Fibroblast of villous mesenchyme (primary cell): ENCODE data around the gene SERPINE3. TPM values are rescaled to one million over a fixed set of nuclear protein-coding genes. Genes with fewer than 3 reads are reported as not detected.

Experiments used
- DNase-seq: peaks from one replicate; pipeline ENCODE4 v3.0.0-alpha.2; 2010; ENCODE audit warnings: low read depth
- H3K4me3 ChIP-seq: 2 replicates; pipeline ENCODE4 v1.5.1; 2011; ENCODE audit warnings: low read depth, mild to moderate bottlenecking, low read length
- CTCF ChIP-seq: IDR thresholded peaks from 2 replicates; pipeline ENCODE4 v1.5.1; 2012; ENCODE audit warnings: low read depth, mild to moderate bottlenecking, low read length; ENCODE audit not compliant: insufficient read depth
- total RNA-seq: library from RNA; depleted of rRNA; stranded (reverse); fragments of >200 nt; gene quantifications from 2 replicates; pipeline ENCODE4 v1.2.3, GENCODE V29; 2012

Gene SERPINE3
- total RNA-seq, 1 donor = not detected

- TF ChIP-seq CTCF = no peak
- H3K4me3 ChIP-seq = no peak overlapping the region
- DNase-seq = no peak
These were observed 31.3 kb downstream of the SERPINE3 start for GRCh38 chr13:51370811-51371210.

GRCh38 chr13:51371768-51372399, 32.4 kb downstream of the SERPINE3 start:
- DNase-seq = no peak
- H3K4me3 ChIP-seq = no peak overlapping the region
- no peak for TF ChIP-seq CTCF

GRCh38 chr13:51373451-51373850, 34.0 kb downstream of the SERPINE3 start:
- no peak overlapping the region for H3K4me3 ChIP-seq
- DNase-seq = no peak
- TF ChIP-seq CTCF = no peak

- no peak for TF ChIP-seq CTCF
- H3K4me3 ChIP-seq = no peak overlapping the region
- DNase-seq = no peak
These were observed 40.8 kb downstream of the SERPINE3 start for GRCh38 chr13:51380269-51380668.

GRCh38 chr13:51385114-51385513, 45.6 kb downstream of the SERPINE3 start:
- TF ChIP-seq CTCF = no peak
- H3K4me3 ChIP-seq = no peak overlapping the region
- DNase-seq = no peak

- TF ChIP-seq CTCF = no peak
- DNase-seq = no peak
- H3K4me3 ChIP-seq = no peak overlapping the region
These were observed 55.2 kb downstream of the SERPINE3 start for GRCh38 chr13:51394724-51395123.

GRCh38 chr13:51396352-51396751, 56.9 kb downstream of the SERPINE3 start:
- peak; percentile 75 for DNase-seq
- no peak for TF ChIP-seq CTCF
- H3K4me3 ChIP-seq = no peak overlapping the region
